MCF 10A (cell line): ENCODE measurements around the gene RERE. TPM values are rescaled to one million over a fixed set of nuclear protein-coding genes. Genes with fewer than 3 reads are reported as not detected.

Source experiments
- BruUV-seq: library from RNA; stranded (reverse); fragments of 400-500 nt; replicated peaks from 2 replicates; lab custom pipeline; 2021; lab: Mats Ljungman, UMichigan
- CTCF ChIA-PET: fragments of 300-600 bp; sonication (Branson Sonifier 250); formaldehyde crosslinking; extraction: SDS; loops from one replicate; lab custom pipeline; 2021; ENCODE audit warnings: antibody characterized with exemption, inconsistent platforms; lab: Yijun Ruan, JAX
- POLR2A ChIA-PET: fragments of 300-600, 350-650 bp; sonication (Branson Sonifier 250); formaldehyde crosslinking; extraction: SDS; loops from one replicate; lab custom pipeline; 2020; ENCODE audit warnings: antibody characterized with exemption, inconsistent platforms; lab: Yijun Ruan, JAX
- DNase-seq: peaks from one replicate; pipeline ENCODE4 v3.0.0-alpha.2; 2018; ENCODE audit not compliant: unreplicated experiment
- H3K27ac Mint-ChIP-seq: one replicate; pipeline ENCODE4 v1.8.0; 2022; ENCODE audit warnings: mild to moderate bottlenecking, low read depth, mixed read lengths; ENCODE audit not compliant: unreplicated experiment
- H3K27me3 Mint-ChIP-seq: one replicate; pipeline ENCODE4 v1.8.0; 2022; ENCODE audit warnings: mixed read lengths; ENCODE audit not compliant: insufficient read depth, unreplicated experiment
- H3K36me3 Mint-ChIP-seq: one replicate; pipeline ENCODE4 v1.8.0; 2022; ENCODE audit warnings: mild to moderate bottlenecking, moderate library complexity, mixed read lengths; ENCODE audit not compliant: insufficient read depth, unreplicated experiment
- H3K4me1 Mint-ChIP-seq: one replicate; pipeline ENCODE4 v1.8.0; 2022; ENCODE audit warnings: mixed read lengths; ENCODE audit not compliant: insufficient read depth, unreplicated experiment
- H3K4me3 Mint-ChIP-seq: one replicate; pipeline ENCODE4 v1.8.0; 2022; ENCODE audit warnings: mild to moderate bottlenecking, moderate library complexity, mixed read lengths; ENCODE audit not compliant: unreplicated experiment
- H3K9me3 Mint-ChIP-seq: one replicate; pipeline ENCODE4 v1.8.0; 2022; ENCODE audit warnings: mixed read lengths; ENCODE audit not compliant: unreplicated experiment
- intact Hi-C: fragments of 100-400 bp; cut with micrococcal nuclease; formaldehyde crosslinking; loops from 2 replicates; pipeline ENCODE4 v1.14.1; 2022
- total RNA-seq: library from RNA; stranded (reverse); gene quantifications from 2 replicates; pipeline ENCODE4 v1.2.3, GENCODE V29; 2022
- TF ChIP-seq, protein P1 (sequence below): fragments of 200-600 bp; IDR thresholded peaks from one replicate; pipeline ENCODE4 v1.8.0; 2022; ENCODE audit warnings: antibody characterized with exemption, mild to moderate bottlenecking; ENCODE audit not compliant: unreplicated experiment

The RERE gene
- total RNA-seq, 1 experiment from 2014 or later, result 48.4 TPM

DNA sequence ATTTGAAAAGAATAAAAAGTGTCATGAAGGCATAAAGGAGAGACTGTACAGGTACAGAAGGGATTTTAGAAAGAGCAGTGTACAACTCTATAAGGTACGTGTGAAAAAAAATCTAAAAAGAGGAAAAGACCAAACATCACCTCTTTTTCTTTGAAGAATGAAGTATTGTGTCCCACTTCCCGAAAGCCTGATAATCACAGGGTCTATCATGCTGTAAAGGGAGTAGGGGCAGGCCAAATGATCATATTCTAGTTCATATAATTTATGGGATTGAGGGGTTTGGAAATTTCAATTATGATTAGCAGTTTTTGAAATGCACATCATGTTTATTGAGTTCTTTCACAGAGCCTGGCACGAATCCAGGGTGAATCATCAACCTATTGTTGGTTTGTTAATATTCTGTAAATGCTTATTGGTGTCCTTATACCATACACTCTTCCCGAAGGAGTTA lies 910 bp upstream of the RERE start:
- H3K9me3 Mint-ChIP-seq, result no peaks in the 10 kb centered on the region
- POLR2A ChIA-PET, result no interaction called here
- peak overlapping the region; percentile 84 for H3K4me3 Mint-ChIP-seq
- peak; percentile 95 for DNase-seq
- peaks cover 47% of the 10 kb centered on the region for H3K4me1 Mint-ChIP-seq
- H3K27me3 Mint-ChIP-seq, result no peaks in the 10 kb centered on the region
- BruUV-seq, result TSS peak; percentile 52
- CTCF ChIA-PET, result no interaction called here
- peaks cover 6% of the 10 kb centered on the region for H3K36me3 Mint-ChIP-seq
- intact Hi-C loops, result loop anchor here (5.0 kb wide), 1 partner anchor 116 kb away; no protein-coding TSS in a partner anchor
- H3K27ac Mint-ChIP-seq, result peak overlapping the region; percentile 97
- TF ChIP-seq, protein P1, sequence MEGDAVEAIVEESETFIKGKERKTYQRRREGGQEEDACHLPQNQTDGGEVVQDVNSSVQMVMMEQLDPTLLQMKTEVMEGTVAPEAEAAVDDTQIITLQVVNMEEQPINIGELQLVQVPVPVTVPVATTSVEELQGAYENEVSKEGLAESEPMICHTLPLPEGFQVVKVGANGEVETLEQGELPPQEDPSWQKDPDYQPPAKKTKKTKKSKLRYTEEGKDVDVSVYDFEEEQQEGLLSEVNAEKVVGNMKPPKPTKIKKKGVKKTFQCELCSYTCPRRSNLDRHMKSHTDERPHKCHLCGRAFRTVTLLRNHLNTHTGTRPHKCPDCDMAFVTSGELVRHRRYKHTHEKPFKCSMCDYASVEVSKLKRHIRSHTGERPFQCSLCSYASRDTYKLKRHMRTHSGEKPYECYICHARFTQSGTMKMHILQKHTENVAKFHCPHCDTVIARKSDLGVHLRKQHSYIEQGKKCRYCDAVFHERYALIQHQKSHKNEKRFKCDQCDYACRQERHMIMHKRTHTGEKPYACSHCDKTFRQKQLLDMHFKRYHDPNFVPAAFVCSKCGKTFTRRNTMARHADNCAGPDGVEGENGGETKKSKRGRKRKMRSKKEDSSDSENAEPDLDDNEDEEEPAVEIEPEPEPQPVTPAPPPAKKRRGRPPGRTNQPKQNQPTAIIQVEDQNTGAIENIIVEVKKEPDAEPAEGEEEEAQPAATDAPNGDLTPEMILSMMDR, result no peak

DNA sequence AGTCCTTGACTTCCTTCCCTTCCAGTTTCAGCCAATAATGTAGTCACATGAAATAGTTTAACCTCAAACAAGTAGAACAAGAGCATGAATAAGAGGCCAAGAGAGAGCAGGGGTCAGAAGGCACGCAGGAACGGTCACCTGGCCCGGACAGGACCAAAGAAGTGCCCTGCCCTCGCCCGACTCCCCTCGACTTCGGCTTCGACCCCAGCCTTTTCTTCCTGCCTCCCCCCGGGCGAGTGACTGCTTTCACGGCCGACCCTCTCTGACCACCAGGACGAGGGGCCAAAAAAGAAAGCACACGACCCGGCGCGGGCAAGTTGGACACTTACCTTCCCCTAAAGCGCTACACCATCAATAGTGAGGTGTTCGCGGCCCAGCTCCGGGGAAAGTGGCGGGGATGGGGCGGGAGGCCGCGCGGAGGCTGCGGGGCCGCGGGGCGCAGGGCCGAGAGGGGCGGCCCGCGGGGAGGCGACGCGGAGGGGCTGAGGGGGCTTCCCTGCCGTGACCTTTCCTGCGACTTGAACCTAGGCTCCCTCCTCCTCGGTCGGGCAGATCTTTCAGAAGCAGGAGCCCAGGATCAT lies 519 bp downstream of the RERE start:
- intact Hi-C loops, result loop anchor here (2.0 to 5.0 kb wide), 2 partner anchors 20 to 115 kb away; no protein-coding TSS in a partner anchor
- Mint-ChIP-seq H3K4me1 (peaks cover 42% of the 10 kb centered on the region), H3K27ac (peak overlapping the region; percentile 97), H3K9me3 (no peaks in the 10 kb centered on the region), H3K36me3 (peaks cover 6% of the 10 kb centered on the region), H3K4me3 (peak overlapping the region; percentile 84), H3K27me3 (no peaks in the 10 kb centered on the region)
- TF ChIP-seq, protein P1, result no peak
- no TSS peak for BruUV-seq
- ChIA-PET POLR2A (interaction anchor here (0.6 to 3.6 kb wide), 22 partner anchors 9 to 1264 kb away, joined by 3 to 35 read pairs (median 4); partner anchors contain the start of gene ENO1), CTCF (interaction anchor here (0.6 to 2.2 kb wide), 5 partner anchors 32 to 275 kb away, joined by 3 to 12 read pairs (median 4); no protein-coding TSS in a partner anchor)
- DNase-seq, result peak; percentile 18

DNA sequence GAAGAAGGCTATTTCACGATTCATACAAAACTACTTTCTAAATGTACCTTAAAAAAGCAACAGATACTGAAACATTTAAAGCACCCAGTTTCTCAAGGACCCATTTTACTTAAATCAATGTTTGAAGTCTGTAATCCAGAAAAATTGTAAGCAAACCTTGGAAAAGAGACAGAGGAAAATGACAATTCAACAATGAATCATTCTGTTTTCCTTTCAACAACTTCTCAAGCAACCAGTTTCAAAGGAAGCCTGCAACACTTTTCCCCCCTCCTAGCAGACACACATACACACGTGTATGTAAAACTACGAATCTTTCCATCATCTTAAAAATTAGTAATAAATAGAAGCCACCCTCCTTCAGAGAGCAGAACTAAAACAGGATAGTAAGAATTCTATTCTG lies 1.2 kb downstream of the RERE start:
- POLR2A ChIA-PET, result interaction anchor here (0.8 to 3.6 kb wide), 15 partner anchors 8 to 237 kb away, joined by 3 to 35 read pairs (median 7); partner anchors contain the start of gene ENO1
- DNase-seq, result peak; percentile 46
- CTCF ChIA-PET, result interaction anchor here (0.6 to 2.2 kb wide), 5 partner anchors 14 to 167 kb away, joined by 3 to 12 read pairs (median 4); no protein-coding TSS in a partner anchor
- no peaks in the 10 kb centered on the region for H3K27me3 Mint-ChIP-seq
- H3K36me3 Mint-ChIP-seq, result peaks cover 6% of the 10 kb centered on the region
- H3K4me3 Mint-ChIP-seq, result peak overlapping the region; percentile 84
- TF ChIP-seq, protein P1, result no peak
- H3K4me1 Mint-ChIP-seq, result peaks cover 42% of the 10 kb centered on the region
- H3K9me3 Mint-ChIP-seq, result no peaks in the 10 kb centered on the region
- no TSS peak for BruUV-seq
- intact Hi-C loops, result loop anchor here (2.0 to 5.0 kb wide), 2 partner anchors 19 to 114 kb away; no protein-coding TSS in a partner anchor
- peak overlapping the region; percentile 97 for H3K27ac Mint-ChIP-seq

DNA sequence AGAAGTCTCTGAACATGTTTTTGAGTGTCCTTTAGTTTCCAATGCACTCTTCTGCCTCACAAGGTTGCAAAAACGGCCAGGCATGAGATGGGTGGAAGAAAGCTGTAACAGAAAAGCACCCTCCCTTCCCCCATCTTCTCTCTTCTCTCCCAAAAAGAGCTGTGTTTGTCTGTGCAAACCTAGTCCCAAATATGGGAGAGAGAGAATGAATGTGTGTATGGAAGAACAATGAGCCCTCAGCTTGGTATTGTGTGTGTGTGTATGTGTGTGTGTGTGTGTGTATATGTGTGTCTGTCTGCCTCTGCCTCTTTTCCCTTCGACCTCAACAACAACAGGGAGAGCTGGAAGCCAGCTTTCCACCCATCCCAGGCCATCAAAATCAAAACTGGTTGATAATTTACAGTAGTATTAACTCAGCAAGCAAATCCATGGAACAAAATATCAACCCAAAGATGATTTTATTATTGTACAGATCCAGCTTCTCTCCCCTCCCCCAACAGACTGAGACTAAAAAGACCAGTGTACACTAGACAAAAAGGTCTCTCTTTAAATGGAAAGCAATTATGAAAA lies 1.8 kb downstream of the RERE start:
- Mint-ChIP-seq H3K27me3 (no peaks in the 10 kb centered on the region), H3K4me1 (peaks cover 42% of the 10 kb centered on the region), H3K9me3 (no peaks in the 10 kb centered on the region), H3K36me3 (peaks cover 6% of the 10 kb centered on the region), H3K27ac (peak overlapping the region; percentile 97), H3K4me3 (peak overlapping the region; percentile 84)
- CTCF ChIA-PET, result interaction anchor here (0.6 to 2.2 kb wide), 14 partner anchors 12 to 356 kb away, joined by 3 to 12 read pairs (median 4); partner anchors contain the start of gene ENO1
- intact Hi-C loops, result loop anchor here (2.0 to 5.0 kb wide), 2 partner anchors 19 to 113 kb away; no protein-coding TSS in a partner anchor
- DNase-seq, result peak; percentile 24
- POLR2A ChIA-PET, result interaction anchor here (0.6 to 3.6 kb wide), 19 partner anchors 13 to 791 kb away, joined by 3 to 35 read pairs (median 4); partner anchors contain the start of gene ENO1
- BruUV-seq, result no TSS peak
- TF ChIP-seq, protein P1, result no peak
